GM19099 (cell line): Measurements from ENCODE around the gene TMEM123.
A peak's percentile ranks its signal among the peaks of the same experiment; 100 is the strongest.

Experiments
- POLR2A ChIP-seq: IDR thresholded peaks from 3 replicates; pipeline ENCODE4 v1.6.1; 2011; ENCODE audit warnings: low read depth; ENCODE audit not compliant: insufficient read length; ENCODE audit errors: extremely low read depth

TMEM123 gene, protein sequence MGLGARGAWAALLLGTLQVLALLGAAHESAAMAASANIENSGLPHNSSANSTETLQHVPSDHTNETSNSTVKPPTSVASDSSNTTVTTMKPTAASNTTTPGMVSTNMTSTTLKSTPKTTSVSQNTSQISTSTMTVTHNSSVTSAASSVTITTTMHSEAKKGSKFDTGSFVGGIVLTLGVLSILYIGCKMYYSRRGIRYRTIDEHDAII

DNA sequence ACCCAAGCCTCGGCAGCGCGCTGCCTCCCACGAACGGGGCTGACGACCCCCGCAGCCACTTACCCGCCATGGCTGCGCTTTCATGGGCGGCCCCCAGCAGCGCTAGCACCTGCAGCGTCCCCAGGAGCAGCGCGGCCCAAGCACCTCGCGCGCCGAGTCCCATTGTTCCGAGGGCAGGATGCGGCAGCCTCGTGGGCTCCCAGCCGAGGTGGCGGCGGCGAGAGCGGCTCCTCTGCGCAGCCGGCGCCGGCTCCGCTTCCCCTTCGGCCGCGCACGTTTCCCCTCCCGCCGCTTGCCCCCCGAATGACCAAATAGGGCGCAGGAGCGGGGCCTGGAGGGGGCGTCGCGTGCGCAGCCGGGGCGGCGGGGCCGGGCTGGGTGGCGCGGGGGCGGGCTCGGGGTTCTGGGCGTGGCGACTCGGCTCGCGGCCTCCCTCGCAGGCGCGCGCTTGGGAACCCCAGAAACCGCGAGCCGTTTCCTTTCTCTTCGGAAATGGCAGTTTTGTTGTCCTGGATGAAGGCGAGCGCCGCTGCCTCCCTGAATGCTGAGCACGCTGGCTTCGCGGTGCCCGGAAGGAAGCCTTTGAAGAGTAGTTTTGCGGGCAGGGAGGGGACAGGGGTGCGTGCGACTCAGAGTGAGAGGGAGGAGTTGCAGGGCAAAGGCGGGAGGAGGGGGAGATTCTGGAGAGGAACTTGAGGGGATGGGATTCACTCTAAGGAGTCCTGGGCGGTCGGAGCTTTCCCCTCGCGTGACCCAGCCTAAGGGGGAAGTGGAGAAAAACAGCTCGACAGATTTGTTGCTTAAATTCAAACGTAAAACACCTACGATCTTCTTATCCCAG is at the start of gene TMEM123:
TMEM123 (minus strand) TSS at position 305 of the 841 bp plus-strand sequence; CDS start at position 163, 142 bp downstream.
- peak; percentile 73 for TF ChIP-seq POLR2A

DNA sequence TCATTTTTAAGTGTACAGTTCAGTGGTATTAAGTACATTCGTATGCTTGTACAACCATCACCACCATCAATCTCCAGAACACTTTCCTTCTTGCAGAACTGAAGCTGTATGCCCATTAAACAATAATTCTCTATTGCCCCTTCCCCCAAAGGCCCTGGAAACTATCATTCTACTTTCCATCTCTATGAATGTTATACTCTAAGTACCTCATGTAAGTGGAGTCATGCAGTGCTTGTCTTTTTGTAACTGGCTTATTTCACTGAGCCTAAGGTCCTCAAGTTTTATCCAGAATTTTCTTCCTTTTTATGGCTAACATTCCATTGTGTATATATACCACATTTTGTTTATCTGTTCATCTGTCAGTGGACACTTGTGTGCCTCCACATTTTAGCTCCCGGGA is 48.3 kb upstream of the TMEM123 start:
- TF ChIP-seq POLR2A: no peak

DNA sequence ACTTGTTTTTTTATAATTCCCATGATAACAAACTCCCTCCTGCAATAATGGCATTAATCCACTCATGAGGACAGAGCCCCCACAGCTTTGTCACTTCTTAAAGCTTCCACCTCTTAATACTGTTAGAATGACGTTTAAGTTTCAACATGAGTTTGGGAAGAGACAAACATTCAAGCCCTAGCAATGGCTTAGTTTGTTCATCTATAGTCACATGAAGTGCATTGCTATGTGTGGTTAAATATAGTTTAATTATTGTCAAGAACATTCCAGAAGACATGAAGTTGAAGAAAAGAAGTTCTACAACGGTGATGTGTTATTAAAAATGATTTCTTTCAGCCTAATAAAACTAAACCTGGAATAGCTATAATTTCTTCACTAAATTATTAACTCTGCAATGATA is 47.4 kb upstream of the TMEM123 start:
- TF ChIP-seq POLR2A: no peak

DNA sequence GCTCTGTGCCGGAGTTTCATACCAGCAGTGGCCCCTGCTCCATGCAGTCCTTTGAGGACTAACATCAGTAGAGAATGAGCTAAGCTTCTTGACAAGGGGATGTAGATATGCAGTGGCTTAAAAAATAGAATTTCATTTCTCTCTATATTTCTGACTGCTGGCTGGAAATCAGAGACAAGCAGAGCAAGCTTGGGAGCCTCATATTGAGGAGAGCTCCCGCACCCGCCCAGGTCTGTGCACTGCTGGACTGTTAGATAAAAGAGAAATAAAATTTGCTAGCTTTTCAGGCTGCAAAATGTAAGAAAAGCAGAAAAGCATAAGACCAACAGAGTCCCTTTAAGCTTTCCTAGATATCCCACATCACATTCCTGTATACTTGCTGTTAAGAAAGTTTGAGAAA is 46.6 kb upstream of the TMEM123 start:
- no peak for TF ChIP-seq POLR2A

DNA sequence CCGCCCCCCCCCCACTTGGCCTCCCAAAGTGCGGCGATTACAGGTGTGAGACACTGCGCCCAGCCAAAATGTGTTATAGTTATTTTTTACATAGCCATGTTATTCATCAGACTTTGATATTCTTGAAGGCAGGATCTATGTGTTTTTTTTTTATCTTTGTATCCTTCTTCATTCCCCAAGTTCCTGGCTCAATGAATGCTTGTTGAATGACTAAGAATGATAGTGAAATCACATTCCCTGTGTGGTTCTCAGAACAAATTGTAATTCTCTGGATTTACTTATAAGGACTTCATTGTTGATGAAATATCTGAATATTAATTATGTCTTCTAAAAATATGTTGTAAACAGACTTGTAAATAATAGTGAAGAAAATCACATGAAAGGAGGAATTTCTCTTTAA is 44.5 kb upstream of the TMEM123 start:
- no peak for TF ChIP-seq POLR2A

DNA sequence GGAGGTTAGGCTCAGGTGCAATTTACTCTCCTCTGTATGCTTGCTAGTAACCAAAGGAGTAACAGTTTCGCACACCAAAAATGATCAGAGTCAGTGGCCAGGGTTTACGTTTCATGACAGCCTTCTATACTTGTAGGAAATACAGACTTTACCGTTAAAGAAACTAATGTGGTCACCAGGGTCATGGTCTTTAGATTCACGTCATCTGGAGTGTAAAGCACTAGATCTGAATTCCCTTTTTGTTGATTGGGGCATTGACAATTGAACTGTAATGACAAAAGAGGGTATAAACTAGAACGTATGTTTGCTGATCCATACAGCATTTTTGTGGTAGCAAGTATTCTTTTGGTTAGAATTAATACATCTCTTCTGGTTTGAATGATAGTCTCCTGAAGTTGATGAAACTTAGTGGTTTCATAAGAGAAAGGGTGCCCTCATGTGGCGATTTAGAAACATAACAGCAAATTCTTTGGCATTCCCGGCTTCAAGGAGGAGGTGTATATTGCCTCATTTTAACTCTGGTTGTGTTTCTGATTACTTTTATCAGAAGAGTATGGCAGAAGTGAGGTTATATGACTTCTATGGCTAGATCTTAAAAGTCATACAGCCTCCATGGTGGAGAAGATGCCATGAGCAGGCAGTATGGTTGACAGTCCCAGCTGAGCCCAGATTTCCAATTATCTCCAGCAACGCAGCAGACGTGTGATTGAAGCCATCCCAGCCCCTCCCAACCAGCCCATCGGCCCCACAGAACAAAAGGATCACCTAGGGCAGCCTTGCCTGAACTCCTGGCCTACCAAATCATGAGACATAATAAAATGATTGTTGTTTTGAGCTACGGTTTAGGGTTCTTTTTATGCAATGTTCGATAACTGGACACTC is 42.8 kb upstream of the TMEM123 start:
- no peak for TF ChIP-seq POLR2A

DNA sequence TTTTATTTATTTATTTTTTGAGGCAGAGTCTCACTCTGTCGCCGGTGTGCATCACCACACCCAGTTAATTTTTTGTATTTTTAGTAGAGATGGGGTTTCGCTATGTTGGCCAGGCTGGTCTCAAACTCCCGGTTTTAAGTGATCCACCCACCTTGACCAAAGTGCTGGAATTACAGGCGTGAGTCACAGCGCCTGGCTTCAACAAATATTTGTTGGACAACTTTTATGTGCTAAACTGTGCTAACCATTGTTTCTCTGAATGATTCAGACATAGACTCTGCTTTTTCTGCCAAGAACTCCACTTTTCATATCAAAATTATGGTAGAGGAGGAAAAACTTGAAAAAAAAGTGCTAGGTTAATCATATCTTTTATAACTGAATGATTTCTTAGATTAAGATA is 41.7 kb upstream of the TMEM123 start:
- TF ChIP-seq POLR2A: no peak

DNA sequence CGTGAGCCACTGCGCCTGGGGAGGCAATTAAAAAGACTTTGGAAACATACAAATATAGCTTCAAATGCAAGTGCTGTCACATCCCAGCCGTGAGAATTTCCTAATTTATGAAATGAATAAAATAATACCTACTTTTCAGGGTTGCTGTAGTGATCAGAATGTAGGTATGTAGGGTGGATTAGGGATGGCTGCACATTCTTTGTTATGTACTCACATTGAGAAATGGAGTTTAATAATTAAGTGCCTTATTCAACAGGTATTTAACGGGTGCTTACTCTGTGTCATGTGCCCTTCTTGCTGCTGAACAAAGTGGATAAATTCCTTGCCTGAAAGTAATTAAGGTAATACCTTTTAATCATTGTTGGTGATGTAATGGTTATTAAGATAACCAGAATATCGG is 41.0 kb upstream of the TMEM123 start:
- no peak for TF ChIP-seq POLR2A

DNA sequence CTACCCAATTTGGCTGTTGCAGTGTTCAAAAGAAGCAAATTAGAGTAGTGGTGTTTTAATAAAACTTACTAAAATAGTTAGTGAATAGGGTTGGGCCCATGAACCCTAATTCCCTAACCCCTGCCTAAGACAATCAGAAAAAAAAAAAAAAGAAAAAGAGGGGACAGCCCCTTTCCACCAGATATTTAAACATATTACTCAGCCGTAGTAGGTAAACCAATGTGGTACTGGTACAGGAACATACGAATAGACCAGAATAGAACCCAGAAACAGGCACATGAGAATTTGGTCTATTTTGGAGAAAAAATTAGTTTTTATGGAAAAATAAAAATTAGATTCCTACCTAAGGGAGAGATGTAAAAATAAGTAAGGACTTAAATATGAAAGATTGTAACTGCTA is 39.4 kb upstream of the TMEM123 start:
- no peak for TF ChIP-seq POLR2A

DNA sequence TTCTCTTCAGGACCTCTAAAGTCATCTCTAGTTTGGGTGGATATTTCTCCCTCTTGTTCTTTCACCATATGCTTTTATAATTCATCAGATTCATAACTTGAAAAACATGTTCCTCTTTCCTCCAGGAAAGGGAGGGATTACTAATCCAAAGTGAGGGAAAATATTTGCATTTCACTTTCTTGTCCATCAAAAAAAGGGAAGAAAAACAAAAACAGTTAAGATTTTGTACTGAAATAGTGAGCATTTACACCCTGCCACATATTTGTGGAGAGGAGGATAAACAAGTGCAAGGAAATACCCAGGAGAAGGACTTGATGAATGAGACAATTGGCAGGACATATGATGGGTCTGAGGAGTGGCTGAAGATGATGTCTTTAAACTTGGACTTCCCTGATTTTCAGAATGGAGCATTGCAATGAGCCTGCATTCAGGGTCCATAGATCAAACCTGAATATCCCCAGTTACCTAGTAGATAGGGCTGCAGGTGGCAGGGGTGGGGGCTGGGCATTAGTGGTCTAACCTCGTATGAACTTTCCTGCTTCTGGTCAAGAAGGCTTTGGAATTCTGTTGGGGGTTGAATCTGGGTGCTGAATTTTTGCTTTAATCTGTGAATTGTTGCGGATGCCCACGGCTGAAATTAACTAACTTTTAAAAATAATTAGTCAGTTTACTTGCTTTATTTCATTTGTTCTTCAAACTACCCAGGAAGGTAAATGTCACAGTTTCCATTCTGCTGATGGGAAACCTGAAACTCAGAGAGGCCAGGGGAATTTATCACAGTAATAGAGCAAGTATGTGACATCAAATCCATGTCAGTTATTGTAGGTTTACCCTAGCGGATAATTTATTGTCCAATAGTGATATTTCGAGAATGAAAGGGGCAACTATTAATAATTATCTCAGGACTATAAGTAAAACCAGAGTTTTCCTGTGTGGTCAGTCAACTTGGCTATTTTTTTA is 36.9 kb upstream of the TMEM123 start:
- no peak for TF ChIP-seq POLR2A

DNA sequence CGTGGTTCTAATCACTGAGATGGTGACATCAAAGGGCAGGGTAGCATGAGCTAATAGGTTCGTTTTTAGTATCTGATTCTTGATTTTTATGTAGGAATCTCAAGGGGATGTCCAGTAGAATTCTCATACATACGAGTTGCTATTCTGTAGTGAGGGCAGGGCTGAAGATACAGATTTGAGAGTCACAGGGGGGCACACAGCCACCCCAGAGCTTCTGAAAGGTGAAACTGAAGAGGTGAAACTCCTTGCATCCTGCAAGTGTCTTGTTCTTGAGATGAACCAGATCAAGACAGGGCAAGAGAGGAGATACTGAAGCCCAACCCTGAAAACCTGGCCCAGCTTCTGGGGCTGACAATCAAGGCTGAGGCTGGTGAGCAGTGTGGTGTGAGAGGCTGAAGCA is 35.6 kb upstream of the TMEM123 start:
- no peak for TF ChIP-seq POLR2A

DNA sequence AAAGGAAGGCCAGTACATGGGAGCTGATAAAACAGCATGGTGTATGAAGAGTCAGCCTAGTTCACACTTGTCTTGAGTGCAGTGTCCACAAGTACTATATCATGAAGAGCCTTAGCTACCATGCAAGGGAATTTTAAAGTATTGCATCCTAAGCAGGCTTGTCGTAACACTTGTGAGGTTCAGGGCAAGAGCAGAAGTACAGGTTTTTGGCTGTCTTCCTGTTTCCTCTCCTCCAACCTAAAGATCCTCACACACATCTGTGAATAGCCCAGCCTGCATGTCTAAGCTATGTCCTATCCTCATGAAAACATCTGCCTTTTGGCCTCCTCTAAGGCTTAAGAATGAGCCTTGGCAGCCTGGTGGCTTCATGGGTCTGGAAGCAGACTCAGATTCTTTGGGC is 34.6 kb upstream of the TMEM123 start:
- no peak for TF ChIP-seq POLR2A

DNA sequence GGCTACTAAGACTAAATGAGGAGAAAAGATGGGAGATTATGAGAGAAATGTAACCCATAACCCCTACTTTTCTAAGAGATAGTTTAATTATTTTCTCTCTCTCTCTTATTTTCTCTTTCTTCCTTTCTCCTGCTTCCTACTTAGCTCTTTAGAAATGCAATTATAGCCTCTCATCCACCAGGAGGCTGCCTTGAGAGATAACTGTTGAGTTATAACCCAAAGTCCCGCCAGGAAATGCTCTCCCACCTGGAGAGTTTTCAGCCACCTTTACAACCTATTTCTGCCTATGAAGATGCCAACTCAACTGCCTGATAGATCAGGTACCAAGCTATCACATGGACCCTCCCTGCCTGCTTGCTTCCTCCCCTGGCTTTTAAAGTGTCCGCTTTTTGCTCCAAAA is 34.0 kb upstream of the TMEM123 start:
- TF ChIP-seq POLR2A: no peak

DNA sequence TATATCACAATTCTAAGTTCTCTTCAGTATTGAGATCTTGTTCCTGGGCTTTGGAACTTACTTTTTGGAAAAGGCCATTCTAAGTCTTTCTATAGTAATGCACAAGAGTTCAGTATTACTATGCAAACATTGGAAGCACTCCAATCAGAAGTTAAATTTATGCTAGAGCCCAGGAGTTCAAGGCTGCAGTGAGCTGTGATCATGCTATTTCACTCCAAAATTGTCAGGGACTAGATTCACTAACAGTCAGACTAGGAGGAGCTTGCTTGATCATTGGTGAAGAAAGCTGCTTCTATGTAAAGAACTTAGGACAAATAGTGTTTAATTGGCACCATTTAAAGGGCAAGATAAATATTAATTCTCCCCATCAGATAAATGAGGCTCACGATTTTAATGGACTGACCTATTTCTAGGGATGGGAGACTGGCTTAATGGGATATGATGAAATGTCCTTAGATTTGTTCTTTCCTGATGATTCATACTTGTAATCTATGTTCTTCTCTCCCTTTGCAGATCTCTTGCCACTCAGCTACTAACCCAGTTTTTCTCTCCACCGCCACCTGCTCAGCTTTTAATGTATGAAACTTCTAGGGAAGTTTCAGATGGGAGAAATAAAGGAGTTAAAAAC is 32.6 kb upstream of the TMEM123 start:
- no peak for TF ChIP-seq POLR2A
